Gastroesophageal sphincter (tissue), 3 donors: ENCODE results near the gene TMEM86A.

Experiments
- POLR2A ChIP-seq, 2 donors: fragments of 450-650 bp; IDR thresholded peaks; one replicate each; pipeline ENCODE4 v1.6.1; 2017; ENCODE audit warnings: antibody characterized with exemption in 2 of 2, mild to moderate bottlenecking in 2 of 2, moderate library complexity in 1 of 2
- TF ChIP-seq, protein P1 (sequence below), 4 experiments: fragments of 200-600 bp in 2 of 4; fragments of 450-650 bp in 2 of 4; sonication (generic) in 1 of 4; IDR thresholded peaks; one replicate each; pipeline ENCODE4 v1.5.1; 2017 to 2019; ENCODE audit warnings: antibody characterized with exemption in 4 of 4, mild to moderate bottlenecking in 2 of 4, moderate library complexity in 2 of 4

DNA sequence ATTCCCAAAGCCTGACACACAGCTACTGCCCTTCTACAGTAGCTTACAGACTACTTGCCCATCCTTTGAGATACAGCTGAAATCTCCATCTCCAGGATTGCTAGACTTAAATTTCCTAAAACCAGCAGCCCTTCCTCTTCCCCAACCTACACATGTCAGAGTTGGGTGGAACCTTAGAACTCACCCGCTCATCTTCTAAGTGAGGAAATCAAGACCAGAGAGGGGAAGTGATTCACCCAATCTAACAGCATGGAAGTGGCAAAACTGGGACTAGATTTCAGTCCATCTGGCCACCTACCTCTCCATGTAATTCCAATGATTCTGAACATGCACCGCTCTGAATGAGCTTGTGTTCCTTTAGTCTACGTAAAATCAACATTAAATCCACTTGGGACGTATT lies 1.0 kb upstream of the TMEM86A start:
- TF ChIP-seq POLR2A (IDR thresholded peaks at IDR 0.05): no peak
- TF ChIP-seq, protein P1, sequence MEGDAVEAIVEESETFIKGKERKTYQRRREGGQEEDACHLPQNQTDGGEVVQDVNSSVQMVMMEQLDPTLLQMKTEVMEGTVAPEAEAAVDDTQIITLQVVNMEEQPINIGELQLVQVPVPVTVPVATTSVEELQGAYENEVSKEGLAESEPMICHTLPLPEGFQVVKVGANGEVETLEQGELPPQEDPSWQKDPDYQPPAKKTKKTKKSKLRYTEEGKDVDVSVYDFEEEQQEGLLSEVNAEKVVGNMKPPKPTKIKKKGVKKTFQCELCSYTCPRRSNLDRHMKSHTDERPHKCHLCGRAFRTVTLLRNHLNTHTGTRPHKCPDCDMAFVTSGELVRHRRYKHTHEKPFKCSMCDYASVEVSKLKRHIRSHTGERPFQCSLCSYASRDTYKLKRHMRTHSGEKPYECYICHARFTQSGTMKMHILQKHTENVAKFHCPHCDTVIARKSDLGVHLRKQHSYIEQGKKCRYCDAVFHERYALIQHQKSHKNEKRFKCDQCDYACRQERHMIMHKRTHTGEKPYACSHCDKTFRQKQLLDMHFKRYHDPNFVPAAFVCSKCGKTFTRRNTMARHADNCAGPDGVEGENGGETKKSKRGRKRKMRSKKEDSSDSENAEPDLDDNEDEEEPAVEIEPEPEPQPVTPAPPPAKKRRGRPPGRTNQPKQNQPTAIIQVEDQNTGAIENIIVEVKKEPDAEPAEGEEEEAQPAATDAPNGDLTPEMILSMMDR (IDR thresholded peaks at IDR 0.05): no peak
